Measurements from ENCODE around the gene C12orf75. TPM values are rescaled to one million over a fixed set of nuclear protein-coding genes. Genes with fewer than 3 reads are reported as not detected.

Gene C12orf75
- total RNA-seq, 2 donors from 2014 or later, result 43.7 to 57.0 TPM

- no peak overlapping the region for H3K27ac Mint-ChIP-seq
- DNase-seq, result no peak
Observed at GRCh38 chr12:105285378-105285777, 45.1 kb upstream of the C12orf75 start.

GRCh38 chr12:105287408-105287807 is 43.1 kb upstream of the C12orf75 start:
- peaks cover 7% of the 10 kb centered on the region for H3K27me3 Mint-ChIP-seq (ENCODE audit: insufficient read depth)
- 87% methylated on average over 1 of the region's 1 CpG; no CpG with 5 or more reads in 1 of the 2 experiments for WGBS, 2 experiments (ENCODE audit: insufficient coverage in 1 of 2, insufficient read length in 1 of 2)
- Histone ChIP-seq H3K27ac (ENCODE audit: low read depth, low read length) (no peak overlapping the region), H3K9ac (ENCODE audit: extremely low read depth, low read length, poor library complexity, severe bottlenecking) (no peak overlapping the region), H3K9me3 (ENCODE audit: control insufficient read depth, low read length) (no peaks in the 10 kb centered on the region), H3K4me1 (ENCODE audit: control insufficient read depth, insufficient read depth, low read length) (no peaks in the 10 kb centered on the region), H3K4me3 (ENCODE audit: low read length) (no peak overlapping the region), H3K27me3 (ENCODE audit: control insufficient read depth, insufficient read depth, low read length, poor library complexity, severe bottlenecking) (no peaks in the 10 kb centered on the region), H3K36me3 (ENCODE audit: control insufficient read depth, insufficient read depth, low read length) (no peaks in the 10 kb centered on the region)
- no peak for DNase-seq
- H3K4me3 Mint-ChIP-seq, result no peak overlapping the region
- TF ChIP-seq, protein P1, sequence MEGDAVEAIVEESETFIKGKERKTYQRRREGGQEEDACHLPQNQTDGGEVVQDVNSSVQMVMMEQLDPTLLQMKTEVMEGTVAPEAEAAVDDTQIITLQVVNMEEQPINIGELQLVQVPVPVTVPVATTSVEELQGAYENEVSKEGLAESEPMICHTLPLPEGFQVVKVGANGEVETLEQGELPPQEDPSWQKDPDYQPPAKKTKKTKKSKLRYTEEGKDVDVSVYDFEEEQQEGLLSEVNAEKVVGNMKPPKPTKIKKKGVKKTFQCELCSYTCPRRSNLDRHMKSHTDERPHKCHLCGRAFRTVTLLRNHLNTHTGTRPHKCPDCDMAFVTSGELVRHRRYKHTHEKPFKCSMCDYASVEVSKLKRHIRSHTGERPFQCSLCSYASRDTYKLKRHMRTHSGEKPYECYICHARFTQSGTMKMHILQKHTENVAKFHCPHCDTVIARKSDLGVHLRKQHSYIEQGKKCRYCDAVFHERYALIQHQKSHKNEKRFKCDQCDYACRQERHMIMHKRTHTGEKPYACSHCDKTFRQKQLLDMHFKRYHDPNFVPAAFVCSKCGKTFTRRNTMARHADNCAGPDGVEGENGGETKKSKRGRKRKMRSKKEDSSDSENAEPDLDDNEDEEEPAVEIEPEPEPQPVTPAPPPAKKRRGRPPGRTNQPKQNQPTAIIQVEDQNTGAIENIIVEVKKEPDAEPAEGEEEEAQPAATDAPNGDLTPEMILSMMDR (conservative IDR thresholded peaks at IDR 0.05), result no peak
- no peaks in the 10 kb centered on the region for H3K9me3 Mint-ChIP-seq
- H3K36me3 Mint-ChIP-seq (ENCODE audit: low read depth), result no peaks in the 10 kb centered on the region
- no peaks in the 10 kb centered on the region for H3K4me1 Mint-ChIP-seq
- H3K27ac Mint-ChIP-seq, result no peak overlapping the region

More at GRCh38 chr12:105285378-105285777, 45.1 kb upstream of the C12orf75 start:
- H3K4me1 Mint-ChIP-seq, result peaks cover 6% of the 10 kb centered on the region
- Histone ChIP-seq H3K4me1 (ENCODE audit: control insufficient read depth, insufficient read depth, low read length) (no peaks in the 10 kb centered on the region), H3K9ac (ENCODE audit: extremely low read depth, low read length, poor library complexity, severe bottlenecking) (no peak overlapping the region), H3K36me3 (ENCODE audit: control insufficient read depth, insufficient read depth, low read length) (no peaks in the 10 kb centered on the region), H3K27ac (ENCODE audit: low read depth, low read length) (no peak overlapping the region), H3K4me3 (ENCODE audit: low read length) (no peak overlapping the region), H3K27me3 (ENCODE audit: control insufficient read depth, insufficient read depth, low read length, poor library complexity, severe bottlenecking) (no peaks in the 10 kb centered on the region), H3K9me3 (ENCODE audit: control insufficient read depth, low read length) (no peaks in the 10 kb centered on the region)
- WGBS, 2 experiments (ENCODE audit: insufficient coverage in 1 of 2, insufficient read length in 1 of 2), result 71 to 83% methylated on average over 1 of the region's 1 CpG
- no peaks in the 10 kb centered on the region for H3K36me3 Mint-ChIP-seq (ENCODE audit: low read depth)
- H3K9me3 Mint-ChIP-seq, result no peaks in the 10 kb centered on the region
- TF ChIP-seq, protein P1 (conservative IDR thresholded peaks at IDR 0.05), result no peak
- no peak overlapping the region for H3K4me3 Mint-ChIP-seq
- H3K27me3 Mint-ChIP-seq (ENCODE audit: insufficient read depth), result peaks cover 7% of the 10 kb centered on the region

DNA sequence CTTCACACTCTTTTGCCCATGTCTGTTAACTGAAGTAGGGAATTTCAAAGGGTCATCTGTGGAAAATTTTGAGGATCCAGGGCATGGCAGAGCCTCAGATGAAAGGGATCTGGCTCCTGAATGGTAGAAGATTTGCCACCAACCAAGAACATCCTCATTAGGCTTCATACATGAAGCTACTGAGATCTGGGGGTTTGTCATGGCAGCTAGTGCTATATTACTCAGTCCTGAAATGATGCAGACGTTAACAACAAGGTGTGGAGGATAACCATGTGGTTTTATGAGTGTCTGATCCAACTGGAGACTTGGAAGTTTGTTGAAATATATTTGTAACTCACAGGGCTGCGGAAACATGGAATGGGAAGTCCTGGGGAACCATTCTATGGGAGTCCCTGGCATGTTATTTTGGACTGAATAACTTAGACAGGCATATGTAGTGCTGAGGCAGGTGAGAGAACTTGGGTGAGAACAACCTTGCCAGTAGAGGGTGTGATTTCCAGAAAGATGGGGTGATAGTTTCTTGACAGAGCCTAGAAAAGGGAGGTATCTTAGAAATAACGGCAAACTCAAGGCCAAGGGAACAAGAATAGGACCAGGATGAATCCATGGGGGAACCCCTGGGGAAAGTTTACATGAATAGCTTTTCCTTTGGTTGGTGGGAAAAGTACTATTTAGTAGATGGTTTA is 42.0 kb upstream of the C12orf75 start:
- no peaks in the 10 kb centered on the region for H3K9me3 ChIP-seq (ENCODE audit: control insufficient read depth, low read length)
- no peaks in the 10 kb centered on the region for H3K36me3 Mint-ChIP-seq (ENCODE audit: low read depth)
- TF ChIP-seq, protein P1 (conservative IDR thresholded peaks at IDR 0.05), result no peak
- 85 to 94% methylated on average over 3 of the region's 3 CpGs for WGBS, 2 experiments (ENCODE audit: insufficient coverage in 1 of 2, insufficient read length in 1 of 2)
- H3K4me1 ChIP-seq (ENCODE audit: control insufficient read depth, insufficient read depth, low read length), result no peaks in the 10 kb centered on the region
- no peak overlapping the region for H3K27ac ChIP-seq (ENCODE audit: low read depth, low read length)
- no peaks in the 10 kb centered on the region for H3K4me1 Mint-ChIP-seq
- no peak overlapping the region for H3K4me3 ChIP-seq (ENCODE audit: low read length)
- H3K27me3 ChIP-seq (ENCODE audit: control insufficient read depth, insufficient read depth, low read length, poor library complexity, severe bottlenecking), result no peaks in the 10 kb centered on the region
- H3K4me3 Mint-ChIP-seq, result no peak overlapping the region
- H3K36me3 ChIP-seq (ENCODE audit: control insufficient read depth, insufficient read depth, low read length), result no peaks in the 10 kb centered on the region
- DNase-seq, result no peak
- no peak overlapping the region for H3K27ac Mint-ChIP-seq
- no peaks in the 10 kb centered on the region for H3K9me3 Mint-ChIP-seq
- peaks cover 7% of the 10 kb centered on the region for H3K27me3 Mint-ChIP-seq (ENCODE audit: insufficient read depth)
- no peak overlapping the region for H3K9ac ChIP-seq (ENCODE audit: extremely low read depth, low read length, poor library complexity, severe bottlenecking)
